ENCODE results near the gene COP1.
"Not testable (repeated sequence)": the region's sequence is repeated elsewhere in the genome, so short reads cannot be mapped to it uniquely, and the experiment has no call there.

Gene COP1

GRCh38 chr1:176206961-176207902 lies at the start of gene COP1:
Gene COP1 (minus strand): TSS chr1:176207286. CDS start chr1:176206978, 308 bp downstream.
- DNase-seq, result peak; percentile 93

GRCh38 chr1:176252191-176252590 lies 45.1 kb upstream of the COP1 start:
- no peak for DNase-seq

- DNase-seq, result no peak
These were observed 37.8 kb upstream of the COP1 start for GRCh38 chr1:176244851-176245250.

GRCh38 chr1:176243746-176244145 lies 36.7 kb upstream of the COP1 start:
- DNase-seq, result no peak

- DNase-seq, result no peak
These were observed 34.4 kb upstream of the COP1 start for GRCh38 chr1:176241385-176242015.

- not testable (repeated sequence) for DNase-seq
These were observed 26.6 kb upstream of the COP1 start for GRCh38 chr1:176233657-176234056.

- DNase-seq, result no peak
These were observed 20.5 kb upstream of the COP1 start for GRCh38 chr1:176227579-176227978.

GRCh38 chr1:176225911-176226310 lies 18.8 kb upstream of the COP1 start:
- DNase-seq, result no peak

- no peak for DNase-seq
These were observed 18.4 kb upstream of the COP1 start for GRCh38 chr1:176225479-176225875.

- no peak for DNase-seq
These were observed 15.1 kb upstream of the COP1 start for GRCh38 chr1:176222196-176222595.

- DNase-seq, result no peak
These were observed 13.1 kb upstream of the COP1 start for GRCh38 chr1:176220100-176220689.

- no peak for DNase-seq
These were observed 10.5 kb upstream of the COP1 start for GRCh38 chr1:176217461-176218099.

GRCh38 chr1:176216031-176216430 lies 8.9 kb upstream of the COP1 start:
- DNase-seq, result no peak

GRCh38 chr1:176211396-176212165 lies 4.5 kb upstream of the COP1 start:
- no peak for DNase-seq

- no peak for DNase-seq
These were observed 948 bp upstream of the COP1 start for GRCh38 chr1:176208034-176208433.

- peak; percentile 36 for DNase-seq
These were observed 803 bp downstream of the COP1 start for GRCh38 chr1:176206006-176206960.

GRCh38 chr1:176205332-176205914 lies 1.7 kb downstream of the COP1 start:
- DNase-seq, result no peak

GRCh38 chr1:176204655-176205054 lies 2.4 kb downstream of the COP1 start:
- not testable (repeated sequence) for DNase-seq

GRCh38 chr1:176203735-176204134 lies 3.4 kb downstream of the COP1 start:
- DNase-seq, result no peak

- no peak for DNase-seq
These were observed 5.5 kb downstream of the COP1 start for GRCh38 chr1:176201568-176201967.

- DNase-seq, result no peak
These were observed 7.4 kb downstream of the COP1 start for GRCh38 chr1:176199707-176200106.

Data from NCI-H1694 treated with DMSO at 0.1 percent for 48 hours (cell line).